Mesenchymal stem cell (in vitro differentiated cells and primary cell): ENCODE data around the gene MAP2K5.

Experiments
- DNase-seq: peaks from one replicate; pipeline ENCODE4 v3.0.0-alpha.2; 2013
- H2AFZ ChIP-seq: one replicate; pipeline ENCODE4 v1.6.1; 2013; ENCODE audit warnings: low read depth, mild to moderate bottlenecking, control low read depth, inconsistent platforms, low read length, moderate library complexity
- H2AK5ac ChIP-seq: 2 replicates; pipeline ENCODE4 v1.6.1; 2013; ENCODE audit warnings: low read length, moderate library complexity, mild to moderate bottlenecking, inconsistent platforms; ENCODE audit not compliant: severe bottlenecking
- H2BK120ac ChIP-seq: one replicate; pipeline ENCODE4 v1.6.1; 2013; ENCODE audit warnings: low read depth, mild to moderate bottlenecking, inconsistent platforms, low read length, moderate library complexity
- H2BK12ac ChIP-seq, 2 experiments: one replicate each; pipeline ENCODE4 v1.6.1; 2013; ENCODE audit warnings: inconsistent platforms in 2 of 2, low read length in 2 of 2, mild to moderate bottlenecking in 2 of 2, moderate library complexity in 2 of 2, control low read depth in 1 of 2
- H2BK15ac ChIP-seq: one replicate; pipeline ENCODE4 v1.6.1; 2013; ENCODE audit warnings: mild to moderate bottlenecking, low read depth, inconsistent platforms; ENCODE audit not compliant: poor library complexity, severe bottlenecking
- H2BK5ac ChIP-seq: 2 replicates; pipeline ENCODE4 v1.6.1; 2013; ENCODE audit warnings: low read depth, mild to moderate bottlenecking, low read length, control low read depth, inconsistent platforms; ENCODE audit not compliant: poor library complexity, severe bottlenecking
- H3K14ac ChIP-seq, 2 experiments: one replicate each; pipeline ENCODE4 v1.6.1; 2013; ENCODE audit warnings: inconsistent platforms in 2 of 2, low read length in 2 of 2, control low read depth in 1 of 2, mild to moderate bottlenecking in 1 of 2, moderate library complexity in 1 of 2
- H3K18ac ChIP-seq, 2 experiments: one replicate each; pipeline ENCODE4 v1.6.1; 2013; ENCODE audit warnings: inconsistent platforms in 2 of 2, low read length in 2 of 2, control low read depth in 1 of 2, low read depth in 1 of 2, mild to moderate bottlenecking in 1 of 2
- H3K23ac ChIP-seq, 2 experiments: one replicate each; pipeline ENCODE4 v1.6.1; 2013; ENCODE audit warnings: inconsistent platforms in 2 of 2, low read length in 2 of 2, mild to moderate bottlenecking in 2 of 2, moderate library complexity in 2 of 2, control low read depth in 1 of 2
- H3K27ac ChIP-seq: 2 replicates; pipeline ENCODE4 v1.5.1; 2013; ENCODE audit warnings: mild to moderate bottlenecking, moderate library complexity, low read length, control low read depth, inconsistent platforms; ENCODE audit not compliant: poor library complexity, severe bottlenecking
- H3K27me3 ChIP-seq, 2 experiments: 2 replicates each; pipeline versions ENCODE4 v1.6.1 to v1.7.0; 2013; ENCODE audit warnings: low read length in 2 of 2, mild to moderate bottlenecking in 2 of 2, moderate library complexity in 2 of 2, control low read depth in 1 of 2, inconsistent platforms in 1 of 2; ENCODE audit not compliant: control insufficient read depth in 1 of 2, insufficient read depth in 1 of 2
- H3K36me3 ChIP-seq, 2 experiments: 2 replicates each; pipeline versions ENCODE4 v1.6.1 to v1.7.0; 2013; ENCODE audit warnings: low read length in 2 of 2, control low read depth in 1 of 2, inconsistent platforms in 1 of 2, low read depth in 1 of 2, mild to moderate bottlenecking in 1 of 2; ENCODE audit not compliant: insufficient read depth in 2 of 2, control insufficient read depth in 1 of 2
- H3K4ac ChIP-seq, 2 experiments: one replicate each; pipeline ENCODE4 v1.6.1; 2013; ENCODE audit warnings: inconsistent platforms in 2 of 2, low read length in 2 of 2, mild to moderate bottlenecking in 2 of 2, moderate library complexity in 2 of 2, control low read depth in 1 of 2, low read depth in 1 of 2
- H3K4me1 ChIP-seq: 2 replicates; pipeline ENCODE4 v1.6.1; 2013; ENCODE audit warnings: low read depth, low read length, control low read depth; ENCODE audit not compliant: control insufficient read depth, insufficient read depth
- H3K4me2 ChIP-seq: 2 replicates; pipeline ENCODE4 v1.6.1; 2013; ENCODE audit warnings: low read length, mild to moderate bottlenecking, inconsistent platforms; ENCODE audit not compliant: poor library complexity, severe bottlenecking
- H3K4me3 ChIP-seq, 2 experiments: 2 replicates each; pipeline versions ENCODE4 v1.5.1 to v1.7.0; 2013; ENCODE audit warnings: low read length in 2 of 2, mild to moderate bottlenecking in 2 of 2, control low read depth in 1 of 2, low read depth in 1 of 2; ENCODE audit not compliant: insufficient read depth in 1 of 2
- H3K79me1 ChIP-seq: replicated peaks from 2 replicates; pipeline ENCODE4 v1.6.1; 2013; ENCODE audit warnings: mild to moderate bottlenecking, control low read depth, low read length, inconsistent platforms; ENCODE audit not compliant: poor library complexity, severe bottlenecking
- H3K9ac ChIP-seq: 2 replicates; pipeline ENCODE4 v1.7.0; 2013; ENCODE audit warnings: mild to moderate bottlenecking, low read length, moderate library complexity
- H3K9me3 ChIP-seq: 2 replicates; pipeline ENCODE4 v1.7.0; 2013; ENCODE audit warnings: mild to moderate bottlenecking, low read length; ENCODE audit not compliant: control insufficient read depth
- H4K8ac ChIP-seq: one replicate; pipeline ENCODE4 v1.6.1; 2013; ENCODE audit warnings: inconsistent platforms, mild to moderate bottlenecking, low read length, moderate library complexity
- H4K91ac ChIP-seq: one replicate; pipeline ENCODE4 v1.6.1; 2013; ENCODE audit warnings: mild to moderate bottlenecking, low read length, inconsistent platforms
- WGBS: methylation state at CpG from one replicate; pipeline ENCODE4 v1.1.7; 2013; ENCODE audit warnings: mixed read lengths; 5-methylcytosine and 5-hydroxymethylcytosine counted together

The MAP2K5 gene

DNA sequence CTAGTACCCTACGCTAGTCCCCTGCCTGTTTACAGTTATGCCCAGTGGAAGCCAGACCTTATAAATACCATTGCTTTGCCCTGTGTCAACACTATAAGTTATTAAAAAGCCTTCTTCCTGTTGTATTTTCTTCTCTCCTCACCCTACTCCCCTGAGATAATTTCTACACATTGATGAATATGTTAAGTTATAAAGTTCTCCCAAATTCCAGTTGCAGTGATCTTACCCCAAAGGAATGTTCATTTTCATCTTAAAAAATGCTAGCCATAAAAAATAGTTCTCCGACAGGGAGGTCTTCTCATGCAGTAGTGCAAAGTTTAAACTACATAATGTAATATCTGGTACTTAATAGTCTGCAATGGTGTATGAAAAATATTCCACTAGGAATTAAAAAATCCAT, 58.6 kb downstream of the MAP2K5 start:
- Histone ChIP-seq H3K23ac (no peak overlapping the region), H3K4me1 (no peaks in the 10 kb centered on the region), H3K18ac (no peak overlapping the region), H3K27ac (peak overlapping the region; percentile 54), H3K9me3 (no peaks in the 10 kb centered on the region), H2BK5ac (no peak overlapping the region), H3K4ac (no peak overlapping the region), H2BK120ac (no peak overlapping the region), H3K4me2 (no peak overlapping the region), H2BK15ac (no peak overlapping the region), H2AK5ac (no peak overlapping the region), H4K91ac (no peak overlapping the region), H2AFZ (no peak overlapping the region), H3K4me3 (no peak overlapping the region), H3K79me1 (no peaks in the 10 kb centered on the region), H3K27me3 (no peaks in the 10 kb centered on the region), H3K36me3 (peaks cover 0 to 41% of the 10 kb centered on the region in 2 experiments), H2BK12ac (no peak overlapping the region), H3K14ac (no peak overlapping the region), H4K8ac (no peak overlapping the region), H3K9ac (no peak overlapping the region)
- 88% methylated on average over 1 of the region's 2 CpGs for WGBS
- no peak for DNase-seq

DNA sequence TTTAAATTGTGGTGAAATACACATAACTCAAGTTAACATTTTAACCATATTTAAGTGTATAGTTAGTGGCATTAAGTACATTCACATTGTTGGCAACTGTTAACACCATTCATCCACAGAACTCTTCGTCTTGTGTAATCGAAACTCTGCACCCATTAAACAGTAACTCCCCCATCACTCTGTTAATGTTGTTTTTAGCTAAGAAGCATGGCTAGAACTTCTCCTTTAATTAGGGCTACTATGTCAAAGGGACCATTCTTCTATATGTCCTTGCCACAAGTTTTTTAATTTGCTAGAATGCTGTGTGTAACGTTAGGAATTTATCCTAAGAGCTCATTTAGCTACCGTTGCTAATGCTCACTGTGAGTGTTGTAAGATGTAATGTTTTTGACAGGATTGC, 60.6 kb downstream of the MAP2K5 start:
- WGBS, result 93% methylated on average over 2 of the region's 4 CpGs
- Histone ChIP-seq H2AK5ac (no peak overlapping the region), H3K4me2 (no peak overlapping the region), H3K27ac (no peak overlapping the region), H4K91ac (no peak overlapping the region), H4K8ac (no peak overlapping the region), H3K18ac (no peak overlapping the region), H2BK120ac (no peak overlapping the region), H3K4ac (no peak overlapping the region), H2BK12ac (no peak overlapping the region), H3K14ac (no peak overlapping the region), H3K4me3 (no peak overlapping the region), H2BK5ac (no peak overlapping the region), H2AFZ (no peak overlapping the region), H3K36me3 (peaks cover 0 to 32% of the 10 kb centered on the region in 2 experiments), H3K27me3 (no peaks in the 10 kb centered on the region), H3K23ac (no peak overlapping the region), H3K9ac (no peak overlapping the region), H3K79me1 (no peaks in the 10 kb centered on the region), H3K4me1 (no peaks in the 10 kb centered on the region), H2BK15ac (no peak overlapping the region), H3K9me3 (no peaks in the 10 kb centered on the region)
- DNase-seq, result no peak

DNA sequence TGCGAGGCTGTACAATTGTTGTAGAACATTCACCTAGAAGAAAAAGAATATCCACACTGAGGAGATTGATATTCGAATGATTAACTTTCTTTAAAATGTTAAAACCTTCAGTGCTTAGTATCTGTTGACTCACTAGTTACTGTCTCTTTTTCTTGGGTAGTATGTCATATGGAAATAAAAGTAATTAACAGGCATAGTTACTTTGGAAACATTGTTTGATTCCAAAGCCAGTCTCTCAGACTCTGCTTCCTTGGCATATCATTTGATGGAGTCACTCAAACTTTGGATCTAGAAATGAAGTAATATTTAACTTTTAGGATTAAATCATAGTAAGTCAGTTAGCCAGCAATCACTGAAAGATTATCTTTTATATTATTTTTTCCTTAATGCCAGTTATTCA, 63.4 kb downstream of the MAP2K5 start:
- H3K4me1 ChIP-seq, result no peaks in the 10 kb centered on the region
- no peak overlapping the region for H3K4me2 ChIP-seq
- no peak overlapping the region for H3K9ac ChIP-seq
- H2BK12ac ChIP-seq, result no peak overlapping the region
- H3K27ac ChIP-seq, result no peak overlapping the region
- H4K8ac ChIP-seq, result no peak overlapping the region
- no peak overlapping the region for H4K91ac ChIP-seq
- H3K4me3 ChIP-seq, result no peak overlapping the region
- H3K4ac ChIP-seq, result no peak overlapping the region
- no peaks in the 10 kb centered on the region for H3K9me3 ChIP-seq
- H3K23ac ChIP-seq, result no peak overlapping the region
- H3K79me1 ChIP-seq, result no peaks in the 10 kb centered on the region
- H3K27me3 ChIP-seq, result no peaks in the 10 kb centered on the region
- WGBS, result no CpG with 5 or more reads among the region's 2 CpGs
- H2AFZ ChIP-seq, result no peak overlapping the region
- no peak for DNase-seq
- no peak overlapping the region for H3K18ac ChIP-seq
- H3K14ac ChIP-seq, result no peak overlapping the region
- no peak overlapping the region for H2BK120ac ChIP-seq
- H2BK5ac ChIP-seq, result no peak overlapping the region
- no peak overlapping the region for H2BK15ac ChIP-seq
- no peak overlapping the region for H2AK5ac ChIP-seq
- peaks cover 0 to 21% of the 10 kb centered on the region in 2 experiments for H3K36me3 ChIP-seq

DNA sequence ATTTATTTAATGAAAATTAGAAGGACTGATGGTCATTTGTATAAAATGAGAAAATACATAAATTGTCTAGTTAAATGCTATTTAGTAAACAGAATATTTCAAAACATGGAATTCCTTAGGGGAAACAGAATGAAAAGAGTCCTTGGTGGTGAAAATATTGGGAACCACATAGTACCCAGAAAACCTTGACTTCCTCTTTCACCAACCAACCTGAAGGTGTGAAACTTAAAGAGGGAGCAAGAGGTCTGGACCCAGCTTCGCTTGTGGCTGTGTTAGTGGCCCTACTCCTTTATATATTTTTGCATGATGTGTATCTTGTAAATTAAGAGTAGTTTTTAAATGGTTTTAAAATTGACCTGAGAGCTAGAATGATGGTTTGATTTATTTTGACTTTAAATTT, 64.2 kb downstream of the MAP2K5 start:
- H3K4me1 ChIP-seq, result no peaks in the 10 kb centered on the region
- H4K91ac ChIP-seq, result no peak overlapping the region
- WGBS, result 100% methylated on average over 1 of the region's 1 CpG
- no peaks in the 10 kb centered on the region for H3K79me1 ChIP-seq
- DNase-seq, result no peak
- H4K8ac ChIP-seq, result no peak overlapping the region
- no peak overlapping the region for H2BK5ac ChIP-seq
- no peak overlapping the region for H3K27ac ChIP-seq
- H3K36me3 ChIP-seq, result peaks cover 0 to 21% of the 10 kb centered on the region in 2 experiments
- no peak overlapping the region for H3K4me2 ChIP-seq
- H2BK12ac ChIP-seq, result no peak overlapping the region
- H2AFZ ChIP-seq, result no peak overlapping the region
- no peak overlapping the region for H2BK15ac ChIP-seq
- no peak overlapping the region for H3K23ac ChIP-seq
- no peaks in the 10 kb centered on the region for H3K9me3 ChIP-seq
- H3K9ac ChIP-seq, result no peak overlapping the region
- no peak overlapping the region for H3K18ac ChIP-seq
- no peak overlapping the region for H3K14ac ChIP-seq
- H2BK120ac ChIP-seq, result no peak overlapping the region
- H3K4me3 ChIP-seq, result no peak overlapping the region
- H3K27me3 ChIP-seq, result no peaks in the 10 kb centered on the region
- no peak overlapping the region for H2AK5ac ChIP-seq
- H3K4ac ChIP-seq, result no peak overlapping the region
